Stomach (tissue), 9 donors: ENCODE data around the gene TCF12. TPM values are rescaled to one million over a fixed set of nuclear protein-coding genes. Genes with fewer than 3 reads are reported as not detected.

Experiments
- DNase-seq, 2 donors: peaks; one replicate each; pipeline versions ENCODE4 v3.0.0 to v3.0.0-alpha.2; 2013 to 2019
- H3K27ac ChIP-seq, 5 donors: fragments of 200-600 bp in 4 of 5; sonication (generic) in 4 of 5; one replicate each; pipeline ENCODE4 v1.5.1; 2013 to 2019; ENCODE audit warnings: mild to moderate bottlenecking in 1 of 5, moderate library complexity in 1 of 5
- H3K27me3 ChIP-seq, 3 donors: fragments of 200-600 bp; sonication (generic); one replicate each; pipeline ENCODE4 v1.5.1; 2017 to 2019; ENCODE audit warnings: mixed run types in 1 of 3
- H3K36me3 ChIP-seq, 4 donors: fragments of 200-600 bp; sonication (generic); 1 replicate in 3 of 4; 2 replicates in 1 of 4; pipeline ENCODE4 v1.5.1; 2016 to 2019
- H3K4me1 ChIP-seq, 4 donors: fragments of 200-600 bp; sonication (generic); one replicate each; pipeline ENCODE4 v1.5.1; 2016 to 2019
- H3K4me3 ChIP-seq, 4 donors: fragments of 200-600 bp; sonication (generic) in 3 of 4; one replicate each; pipeline ENCODE4 v1.5.1; 2016 to 2019; ENCODE audit warnings: mild to moderate bottlenecking in 1 of 4
- H3K9me3 ChIP-seq, 4 donors: fragments of 200-600 bp; sonication (generic); one replicate each; pipeline ENCODE4 v1.5.1; 2016 to 2019
- CTCF ChIP-seq, 7 experiments: fragments of 450-650 bp in 4 of 7; fragments of 200-600 bp in 3 of 7; sonication (generic) in 3 of 7; IDR thresholded peaks; one replicate each; pipeline ENCODE4 v1.5.1; 2016 to 2019; ENCODE audit warnings: antibody characterized with exemption in 7 of 7, control low read depth in 2 of 7, mild to moderate bottlenecking in 1 of 7
- EP300 ChIP-seq: sonication (generic); formaldehyde crosslinking; IDR thresholded peaks from one replicate; pipeline ENCODE4 v1.6.1; 2017; ENCODE audit warnings: antibody characterized with exemption
- POLR2A ChIP-seq, 4 donors: fragments of 450-650 bp; IDR thresholded peaks; one replicate each; pipeline ENCODE4 v1.6.1; 2016; ENCODE audit warnings: antibody characterized with exemption in 4 of 4, control low read depth in 2 of 4, mild to moderate bottlenecking in 1 of 4, moderate library complexity in 1 of 4
- POLR2AphosphoS5 ChIP-seq, 3 donors: sonication (generic); formaldehyde crosslinking; IDR thresholded peaks; one replicate each; pipeline ENCODE4 v1.6.1; 2016; ENCODE audit warnings: antibody characterized with exemption in 3 of 3
- WGBS, 5 donors: extraction: QIAGEN DNeasy Blood & Tissue Kit in 3 of 5; methylation state at CpG; one replicate each; pipeline versions ENCODE4 v1.1.5 to v1.1.7; 2013 to 2018; 5-methylcytosine and 5-hydroxymethylcytosine counted together
- intact Hi-C: fragments of 100-400 bp; cut with DNase I; formaldehyde crosslinking; loops from one replicate; pipeline ENCODE4 v1.15.1; 2023; ENCODE audit warnings: low total_unique reads
- polyA plus RNA-seq, 3 donors: library from polyadenylated mRNA; stranded (reverse); fragments of 200-250 nt; gene quantifications; one replicate each; pipeline ENCODE4 v1.2.3, GENCODE V29; 2013
- total RNA-seq, 5 donors: library from RNA; depleted of rRNA; stranded (reverse); fragments of >200 nt; gene quantifications; one replicate each; pipeline versions ENCODE4 v1.1.0 to v1.2.3, GENCODE V29; 2014 to 2016
- donor health status: healthy with polysubstance abuse.
- donor health status: Bipolar disorder and iron deficiency.
- donor health status: healthy.

TCF12 gene
- total and polyA plus RNA-seq, 8 donors = 11.2 to 462 (median 130) TPM

- Histone ChIP-seq H3K36me3 (no peaks in the 10 kb centered on the region), H3K9me3 (no peaks in the 10 kb centered on the region), H3K27ac (no peak overlapping the region), H3K4me1 (no peaks in the 10 kb centered on the region), H3K27me3 (no peaks in the 10 kb centered on the region), H3K4me3 (no peak overlapping the region)
- TF ChIP-seq POLR2AphosphoS5 (IDR thresholded peaks at IDR 0.05) (no peak), CTCF (IDR thresholded peaks at IDR 0.05) (no peak), EP300 (no peak), POLR2A (IDR thresholded peaks at IDR 0.05) (no peak)
- no peak for DNase-seq
- WGBS, 5 donors = 89 to 95% (median 92%) methylated on average over 8 of the region's 8 CpGs
- intact Hi-C loops = no loop called here
These were observed 41.0 kb upstream of the TCF12 start for GRCh38 chr15:56877255-56877970.

GRCh38 chr15:56879502-56879901 is 38.9 kb upstream of the TCF12 start:
- no peak for DNase-seq
- intact Hi-C loops = no loop called here
- no peak for TF ChIP-seq POLR2A (IDR thresholded peaks at IDR 0.05)
- TF ChIP-seq EP300 = no peak
- no peak for TF ChIP-seq POLR2AphosphoS5 (IDR thresholded peaks at IDR 0.05)
- no peak for TF ChIP-seq CTCF (IDR thresholded peaks at IDR 0.05)
- Histone ChIP-seq H3K27ac (no peak overlapping the region), H3K27me3 (no peaks in the 10 kb centered on the region), H3K4me1 (no peaks in the 10 kb centered on the region), H3K36me3 (no peaks in the 10 kb centered on the region), H3K9me3 (no peaks in the 10 kb centered on the region), H3K4me3 (no peak overlapping the region)
- 45 to 76% (median 59%) methylated on average over 2 of the region's 2 CpGs for WGBS, 5 donors

GRCh38 chr15:56883088-56883487 is 35.4 kb upstream of the TCF12 start:
- TF ChIP-seq POLR2AphosphoS5 (IDR thresholded peaks at IDR 0.05) (no peak), CTCF (IDR thresholded peaks at IDR 0.05) (no peak), POLR2A (IDR thresholded peaks at IDR 0.05) (no peak)
- no peak overlapping the region for H3K27ac ChIP-seq
- no peak for DNase-seq
- WGBS, 5 donors = 56 to 65% (median 59%) methylated on average over 4 of the region's 4 CpGs
- H3K4me1 ChIP-seq = peaks cover 4 to 18% (median 7%) of the 10 kb centered on the region in 4 donors
- intact Hi-C loops = no loop called here
- H3K9me3 ChIP-seq = no peaks in the 10 kb centered on the region
- H3K27me3 ChIP-seq = no peaks in the 10 kb centered on the region
- no peak overlapping the region for H3K4me3 ChIP-seq
- H3K36me3 ChIP-seq = no peaks in the 10 kb centered on the region

- TF ChIP-seq CTCF (IDR thresholded peaks at IDR 0.05) = no peak
- TF ChIP-seq POLR2A (IDR thresholded peaks at IDR 0.05) = no peak
- TF ChIP-seq POLR2AphosphoS5 (IDR thresholded peaks at IDR 0.05) = no peak
- TF ChIP-seq EP300 = no peak
- 45 to 54% (median 52%) methylated on average over 9 of the region's 9 CpGs for WGBS, 5 donors
- no peaks in the 10 kb centered on the region for H3K36me3 ChIP-seq
- peak overlapping the region; percentile 47 to 76 (median 66) for H3K4me3 ChIP-seq
- intact Hi-C loops = no loop called here
- H3K27me3 ChIP-seq = no peaks in the 10 kb centered on the region
- peak overlapping the region; percentile 94 to 99 (median 98) for H3K27ac ChIP-seq
- H3K4me1 ChIP-seq = peaks cover 9 to 26% (median 15%) of the 10 kb centered on the region in 4 donors
- no peaks in the 10 kb centered on the region for H3K9me3 ChIP-seq
- peak in 1 of 2 donors; percentile 58 for DNase-seq
These were observed 32.0 kb upstream of the TCF12 start for GRCh38 chr15:56886363-56886931.
